Mesendoderm (in vitro differentiated cells): ENCODE measurements around the gene DHRS4L2.
"Not testable (repeated sequence)": the region's sequence is repeated elsewhere in the genome, so short reads cannot be mapped to it uniquely, and the experiment has no call there.

Source experiments
- DNase-seq: peaks from one replicate; pipeline ENCODE4 v3.0.0; 2013
- H2AK5ac ChIP-seq: 2 replicates; pipeline ENCODE4 v1.6.1; 2013; ENCODE audit warnings: low read length, inconsistent platforms
- H2BK120ac ChIP-seq: 2 replicates; pipeline ENCODE4 v1.6.1; 2013; ENCODE audit warnings: low read depth, mild to moderate bottlenecking, low read length, moderate library complexity, mixed read lengths
- H2BK15ac ChIP-seq: replicated peaks from 2 replicates; pipeline ENCODE4 v1.6.1; 2013; ENCODE audit warnings: low read depth, mild to moderate bottlenecking, moderate library complexity
- H2BK5ac ChIP-seq: 2 replicates; pipeline ENCODE4 v1.6.1; 2013; ENCODE audit warnings: low read length, inconsistent platforms
- H3K18ac ChIP-seq: 2 replicates; pipeline ENCODE4 v1.6.1; 2013; ENCODE audit warnings: mild to moderate bottlenecking, low read length, mixed read lengths
- H3K23ac ChIP-seq: one replicate; pipeline ENCODE4 v1.6.1; 2013; ENCODE audit warnings: low read length
- H3K27ac ChIP-seq: 2 replicates; pipeline ENCODE4 v1.5.1; 2013; ENCODE audit warnings: low read depth, mild to moderate bottlenecking, inconsistent platforms, low read length, moderate library complexity
- H3K27me3 ChIP-seq: 2 replicates; pipeline ENCODE4 v1.6.1; 2013; ENCODE audit warnings: low read length, control low read depth, mild to moderate bottlenecking, inconsistent platforms; ENCODE audit not compliant: insufficient read depth, poor library complexity
- H3K36me3 ChIP-seq: 2 replicates; pipeline ENCODE4 v1.6.1; 2013; ENCODE audit warnings: low read length, inconsistent platforms; ENCODE audit not compliant: control insufficient read depth, insufficient read depth
- H3K4ac ChIP-seq: one replicate; pipeline ENCODE4 v1.6.1; 2013; ENCODE audit warnings: low read depth, mild to moderate bottlenecking, low read length, moderate library complexity
- H3K4me1 ChIP-seq: 2 replicates; pipeline ENCODE4 v1.6.1; 2013; ENCODE audit warnings: low read depth, low read length, inconsistent platforms; ENCODE audit not compliant: control insufficient read depth
- H3K4me2 ChIP-seq: 2 replicates; pipeline ENCODE4 v1.6.1; 2013; ENCODE audit warnings: low read length
- H3K4me3 ChIP-seq: 2 replicates; pipeline ENCODE4 v1.5.1; 2013; ENCODE audit warnings: mild to moderate bottlenecking, low read length
- H3K56ac ChIP-seq: one replicate; pipeline ENCODE4 v1.6.1; 2013; ENCODE audit warnings: low read length
- H3K79me1 ChIP-seq: 2 replicates; pipeline ENCODE4 v1.6.1; 2013; ENCODE audit warnings: low read length, inconsistent platforms
- H3K79me2 ChIP-seq: 2 replicates; pipeline ENCODE4 v1.6.1; 2013; ENCODE audit warnings: mild to moderate bottlenecking, low read length; ENCODE audit not compliant: control insufficient read depth, insufficient read depth
- H3K9ac ChIP-seq: 2 replicates; pipeline ENCODE4 v1.6.1; 2013; ENCODE audit warnings: low read length, inconsistent platforms
- H4K5ac ChIP-seq: one replicate; pipeline ENCODE4 v1.6.1; 2013; ENCODE audit warnings: low read length
- H4K8ac ChIP-seq: one replicate; pipeline ENCODE4 v1.6.1; 2013; ENCODE audit warnings: low read depth, mild to moderate bottlenecking, control low read depth, low read length, moderate library complexity
- WGBS: extraction: QIAGEN DNeasy Blood & Tissue Kit; methylation state at CpG from one replicate; pipeline ENCODE4 v1.1.7; 2013; ENCODE audit warnings: low lambda C conversion rate, missing lambda C conversion rate; ENCODE audit not compliant: insufficient coverage; ENCODE audit errors: extremely low coverage; 5-methylcytosine and 5-hydroxymethylcytosine counted together

DHRS4L2 gene

DNA sequence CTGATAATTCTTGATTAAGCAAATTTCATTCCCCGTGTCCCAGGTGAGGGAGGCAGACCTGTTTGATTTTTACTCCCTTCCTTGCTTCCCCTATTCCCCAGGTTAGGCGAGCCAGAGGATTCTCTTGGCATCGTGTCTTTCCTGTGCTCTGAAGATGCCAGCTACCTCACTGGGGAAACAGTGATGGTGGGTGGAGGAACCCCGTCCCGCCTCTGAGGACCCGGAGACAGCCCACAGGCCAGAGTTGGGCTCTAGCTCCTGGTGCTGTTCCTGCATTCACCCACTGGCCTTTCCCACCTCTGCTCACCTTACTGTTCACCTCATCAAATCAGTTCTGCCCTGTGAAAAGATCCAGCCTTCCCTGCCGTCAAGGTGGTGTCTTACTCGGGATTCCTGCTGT, 62.0 kb downstream of the DHRS4L2 start:
- H3K27me3 ChIP-seq, H2BK5ac ChIP-seq, H3K36me3 ChIP-seq, H4K5ac ChIP-seq, H3K4me2 ChIP-seq, H3K79me1 ChIP-seq, H2AK5ac ChIP-seq, H4K8ac ChIP-seq, H2BK120ac ChIP-seq, H2BK15ac ChIP-seq, H3K79me2 ChIP-seq, H3K4me1 ChIP-seq, H3K27ac ChIP-seq, H3K4me3 ChIP-seq, H3K23ac ChIP-seq, DNase-seq, H3K9ac ChIP-seq, H3K18ac ChIP-seq, H3K56ac ChIP-seq, H3K4ac ChIP-seq: not testable (repeated sequence)
- no CpG with 5 or more reads among the region's 8 CpGs for WGBS

- no peaks in the 10 kb centered on the region for H3K4me1 ChIP-seq
- no peak overlapping the region for H4K5ac ChIP-seq
- H2AK5ac ChIP-seq, result no peak overlapping the region
- no peak overlapping the region for H2BK5ac ChIP-seq
- no peaks in the 10 kb centered on the region for H3K79me1 ChIP-seq
- peak overlapping the region; percentile 46 for H3K9ac ChIP-seq
- H3K4ac ChIP-seq, result peak overlapping the region; percentile 23
- H2BK15ac ChIP-seq, result no peak overlapping the region
- H2BK120ac ChIP-seq, result no peak overlapping the region
- no peak overlapping the region for H3K23ac ChIP-seq
- DNase-seq, result peak; percentile 34
- peak overlapping the region; percentile 26 for H3K4me3 ChIP-seq
- H3K79me2 ChIP-seq, result no peaks in the 10 kb centered on the region
- no peaks in the 10 kb centered on the region for H3K27me3 ChIP-seq
- peak overlapping the region; percentile 75 for H3K4me2 ChIP-seq
- WGBS, result no CpG with 5 or more reads among the region's 20 CpGs
- H3K56ac ChIP-seq, result peak overlapping the region; percentile 38
- H4K8ac ChIP-seq, result no peak overlapping the region
- peak overlapping the region; percentile 46 for H3K18ac ChIP-seq
- H3K27ac ChIP-seq, result no peak overlapping the region
- no peaks in the 10 kb centered on the region for H3K36me3 ChIP-seq
Measured at GRCh38 chr14:24051176-24051788, 62.6 kb downstream of the DHRS4L2 start.

GRCh38 chr14:24051789-24052655, 63.3 kb downstream of the DHRS4L2 start, which contains the start of gene CARMIL3:
CARMIL3 (plus strand) TSS chr14:24052009; CDS start chr14:24052154, 145 bp downstream.
- Histone ChIP-seq H4K5ac (no peak within 1 kb of the TSS), H2AK5ac (no peak within 1 kb of the TSS), H3K27me3 (no peaks in the 10 kb centered on the region), H2BK120ac (no peak within 1 kb of the TSS), H3K4ac (peak within 1 kb of the TSS; percentile 23), H3K4me2 (peak within 1 kb of the TSS; percentile 75), H3K23ac (no peak within 1 kb of the TSS), H3K18ac (peak within 1 kb of the TSS; percentile 46), H3K4me1 (no peaks in the 10 kb centered on the region), H3K9ac (peak within 1 kb of the TSS; percentile 46), H2BK15ac (no peak within 1 kb of the TSS), H3K79me1 (no peaks in the 10 kb centered on the region), H3K4me3 (peak within 1 kb of the TSS; percentile 26), H3K36me3 (no peaks in the 10 kb centered on the region), H3K79me2 (no peaks in the 10 kb centered on the region), H3K27ac (no peak within 1 kb of the TSS), H3K56ac (peak within 1 kb of the TSS; percentile 79), H4K8ac (no peak within 1 kb of the TSS), H2BK5ac (no peak within 1 kb of the TSS)
- WGBS, result no CpG with 5 or more reads among the region's 92 CpGs
- peak; percentile 75 for DNase-seq

DNA sequence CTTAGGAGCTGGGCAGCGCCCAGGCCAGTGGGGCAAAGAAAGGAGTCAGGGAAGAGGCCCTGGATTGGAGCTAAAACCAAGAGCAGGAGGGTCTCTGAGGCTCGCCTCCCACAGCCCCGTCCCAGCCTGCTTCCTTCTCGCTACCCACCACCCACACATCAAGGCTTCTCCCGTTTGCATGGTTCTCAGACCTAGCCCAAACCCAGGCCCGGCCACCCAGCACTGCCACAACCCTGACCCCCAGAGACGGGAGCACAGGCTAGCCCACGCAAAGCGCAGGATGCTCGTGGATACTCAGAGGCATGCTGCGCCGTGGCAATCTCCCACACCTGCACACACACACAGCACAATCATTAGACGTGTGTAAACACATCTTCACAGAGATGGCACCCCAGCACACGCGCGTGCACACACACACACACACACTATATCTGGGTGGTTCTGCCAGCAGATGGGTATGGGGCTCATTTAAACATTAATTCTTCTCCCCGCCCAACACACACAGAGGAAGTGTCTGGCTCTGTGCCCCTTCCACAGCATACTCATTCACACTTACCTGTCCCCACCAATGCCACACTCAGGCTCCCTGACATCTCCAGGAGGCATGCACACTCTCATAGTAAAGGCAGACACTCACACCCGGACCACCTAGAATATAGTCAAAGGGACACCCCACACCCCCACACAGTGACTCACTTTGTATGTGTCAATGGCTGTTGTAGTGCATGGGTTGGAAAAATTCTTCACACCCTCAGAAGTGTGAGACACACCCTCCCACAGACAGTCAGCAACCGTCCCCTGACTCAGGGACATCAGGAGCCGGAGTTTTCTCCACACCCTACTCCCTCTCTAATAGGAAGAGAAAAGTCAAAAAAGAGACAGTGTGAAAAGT, 64.2 kb downstream of the DHRS4L2 start:
- H3K4me2 ChIP-seq, result no peak overlapping the region
- no peaks in the 10 kb centered on the region for H3K79me1 ChIP-seq
- H2BK5ac ChIP-seq, result no peak overlapping the region
- H3K56ac ChIP-seq, result peak overlapping the region; percentile 51
- H4K5ac ChIP-seq, result no peak overlapping the region
- no peak overlapping the region for H3K18ac ChIP-seq
- H2BK15ac ChIP-seq, result no peak overlapping the region
- no peaks in the 10 kb centered on the region for H3K27me3 ChIP-seq
- H2AK5ac ChIP-seq, result no peak overlapping the region
- DNase-seq, result no peak
- H3K36me3 ChIP-seq, result no peaks in the 10 kb centered on the region
- WGBS, result no CpG with 5 or more reads among the region's 20 CpGs
- H3K9ac ChIP-seq, result no peak overlapping the region
- H3K27ac ChIP-seq, result no peak overlapping the region
- no peak overlapping the region for H3K4ac ChIP-seq
- no peak overlapping the region for H3K23ac ChIP-seq
- H4K8ac ChIP-seq, result no peak overlapping the region
- no peak overlapping the region for H3K4me3 ChIP-seq
- no peaks in the 10 kb centered on the region for H3K4me1 ChIP-seq
- H3K79me2 ChIP-seq, result no peaks in the 10 kb centered on the region
- no peak overlapping the region for H2BK120ac ChIP-seq

- Histone ChIP-seq H2BK120ac (no peak overlapping the region), H3K4me3 (no peak overlapping the region), H3K36me3 (no peaks in the 10 kb centered on the region), H3K79me1 (no peaks in the 10 kb centered on the region), H3K27me3 (no peaks in the 10 kb centered on the region), H3K4me1 (no peaks in the 10 kb centered on the region), H3K4me2 (no peak overlapping the region), H2BK15ac (no peak overlapping the region), H3K4ac (no peak overlapping the region), H4K5ac (no peak overlapping the region), H3K79me2 (no peaks in the 10 kb centered on the region), H3K18ac (no peak overlapping the region), H3K23ac (no peak overlapping the region), H3K27ac (no peak overlapping the region), H3K56ac (no peak overlapping the region), H3K9ac (no peak overlapping the region), H2BK5ac (no peak overlapping the region), H2AK5ac (no peak overlapping the region), H4K8ac (no peak overlapping the region)
- no CpG with 5 or more reads among the region's 10 CpGs for WGBS
- DNase-seq, result no peak
Measured at GRCh38 chr14:24053548-24054323, 65.0 kb downstream of the DHRS4L2 start.
